T-helper 2 cell treated with Interferon-gamma antibody and Interleukin-4, amounts not matched to agents 5 μg/mL and 100 μg/mL, for 36 hours (primary cell): Measurements from ENCODE around the gene GTF2H4.
"Not testable (repeated sequence)": the region's sequence is repeated elsewhere in the genome, so short reads cannot be mapped to it uniquely, and the experiment has no call there.

Experiments used
- DNase-seq: peaks from one replicate; pipeline ENCODE4 v3.0.0; 2021; ENCODE audit warnings: low spot score
- H3K27ac Mint-ChIP-seq: one replicate; pipeline ENCODE4 v1.8.0; 2021; ENCODE audit warnings: mild to moderate bottlenecking, mixed read lengths
- H3K27me3 Mint-ChIP-seq: one replicate; pipeline ENCODE4 v1.8.0; 2021; ENCODE audit warnings: low read depth, mixed read lengths
- H3K36me3 Mint-ChIP-seq: one replicate; pipeline ENCODE4 v1.8.0; 2021; ENCODE audit warnings: low read depth, mixed read lengths
- H3K4me1 Mint-ChIP-seq: one replicate; pipeline ENCODE4 v1.8.0; 2021; ENCODE audit warnings: low read depth, mixed read lengths
- H3K4me3 Mint-ChIP-seq: one replicate; pipeline ENCODE4 v1.8.0; 2022; ENCODE audit warnings: mild to moderate bottlenecking, moderate library complexity, mixed read lengths
- H3K9me3 Mint-ChIP-seq: one replicate; pipeline ENCODE4 v1.8.0; 2021; ENCODE audit warnings: mixed read lengths

Gene GTF2H4

DNA sequence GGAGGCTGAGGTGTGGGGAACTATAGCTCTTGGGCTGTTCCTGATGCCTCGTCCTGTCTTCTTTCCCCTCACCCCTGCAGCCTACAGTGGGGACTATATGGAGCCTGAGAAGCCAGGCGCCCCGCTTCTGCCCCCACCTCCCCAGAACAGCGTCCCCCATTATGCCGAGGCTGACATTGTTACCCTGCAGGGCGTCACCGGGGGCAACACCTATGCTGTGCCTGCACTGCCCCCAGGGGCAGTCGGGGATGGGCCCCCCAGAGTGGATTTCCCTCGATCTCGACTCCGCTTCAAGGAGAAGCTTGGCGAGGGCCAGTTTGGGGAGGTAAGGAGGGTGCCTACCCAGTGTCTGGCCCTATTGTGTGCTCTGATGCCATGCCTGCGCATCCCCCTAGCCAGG, 11.5 kb upstream of the GTF2H4 start:
- no peak for DNase-seq
- H3K4me3 Mint-ChIP-seq, result no peak overlapping the region

DNA sequence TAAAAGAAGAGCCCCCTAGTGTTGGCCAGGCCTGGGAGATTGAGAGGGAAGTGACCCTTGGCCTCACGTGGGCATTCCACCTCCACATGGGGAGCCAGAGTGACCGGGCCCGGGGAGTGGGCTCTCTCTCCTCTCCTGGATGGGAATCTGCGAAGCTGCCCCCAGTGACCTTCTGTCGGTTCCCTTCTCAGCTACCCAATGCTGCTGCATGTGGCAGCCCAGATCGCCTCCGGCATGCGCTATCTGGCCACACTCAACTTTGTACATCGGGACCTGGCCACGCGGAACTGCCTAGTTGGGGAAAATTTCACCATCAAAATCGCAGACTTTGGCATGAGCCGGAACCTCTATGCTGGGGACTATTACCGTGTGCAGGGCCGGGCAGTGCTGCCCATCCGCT, 10.1 kb upstream of the GTF2H4 start:
- no peaks in the 10 kb centered on the region for H3K27me3 Mint-ChIP-seq
- no peaks in the 10 kb centered on the region for H3K36me3 Mint-ChIP-seq
- peaks cover 5% of the 10 kb centered on the region for H3K4me1 Mint-ChIP-seq
- DNase-seq, result no peak
- no peaks in the 10 kb centered on the region for H3K9me3 Mint-ChIP-seq
- H3K4me3 Mint-ChIP-seq, result no peak overlapping the region
- no peak overlapping the region for H3K27ac Mint-ChIP-seq

More for the DNA sequence above, 11.5 kb upstream of the GTF2H4 start:
- no peaks in the 10 kb centered on the region for H3K4me1 Mint-ChIP-seq
- H3K27ac Mint-ChIP-seq, result no peak overlapping the region
- no peaks in the 10 kb centered on the region for H3K27me3 Mint-ChIP-seq
- H3K36me3 Mint-ChIP-seq, result no peaks in the 10 kb centered on the region
- H3K9me3 Mint-ChIP-seq, result no peaks in the 10 kb centered on the region

DNA sequence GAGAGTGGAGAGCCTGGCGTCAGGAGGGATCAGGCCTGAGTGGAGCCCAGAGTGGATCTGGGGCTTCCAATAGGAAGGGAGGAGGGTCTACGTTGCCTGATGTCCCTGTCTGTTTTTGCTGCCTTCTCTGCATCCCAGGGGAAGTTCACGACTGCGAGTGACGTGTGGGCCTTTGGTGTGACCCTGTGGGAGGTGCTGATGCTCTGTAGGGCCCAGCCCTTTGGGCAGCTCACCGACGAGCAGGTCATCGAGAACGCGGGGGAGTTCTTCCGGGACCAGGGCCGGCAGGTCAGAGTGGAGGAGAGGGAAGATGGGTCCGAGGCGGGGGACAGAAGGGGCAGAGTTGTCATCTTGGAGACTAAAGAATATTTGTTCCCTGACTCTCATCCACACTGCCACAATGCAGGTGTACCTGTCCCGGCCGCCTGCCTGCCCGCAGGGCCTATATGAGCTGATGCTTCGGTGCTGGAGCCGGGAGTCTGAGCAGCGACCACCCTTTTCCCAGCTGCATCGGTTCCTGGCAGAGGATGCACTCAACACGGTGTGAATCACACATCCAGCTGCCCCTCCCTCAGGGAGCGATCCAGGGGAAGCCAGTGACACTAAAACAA, 9.2 kb upstream of the GTF2H4 start:
- Mint-ChIP-seq H3K4me1 (peaks cover 6% of the 10 kb centered on the region), H3K36me3 (no peaks in the 10 kb centered on the region), H3K27me3 (no peaks in the 10 kb centered on the region), H3K4me3 (no peak overlapping the region), H3K9me3 (no peaks in the 10 kb centered on the region), H3K27ac (no peak overlapping the region)
- no peak for DNase-seq

DNA sequence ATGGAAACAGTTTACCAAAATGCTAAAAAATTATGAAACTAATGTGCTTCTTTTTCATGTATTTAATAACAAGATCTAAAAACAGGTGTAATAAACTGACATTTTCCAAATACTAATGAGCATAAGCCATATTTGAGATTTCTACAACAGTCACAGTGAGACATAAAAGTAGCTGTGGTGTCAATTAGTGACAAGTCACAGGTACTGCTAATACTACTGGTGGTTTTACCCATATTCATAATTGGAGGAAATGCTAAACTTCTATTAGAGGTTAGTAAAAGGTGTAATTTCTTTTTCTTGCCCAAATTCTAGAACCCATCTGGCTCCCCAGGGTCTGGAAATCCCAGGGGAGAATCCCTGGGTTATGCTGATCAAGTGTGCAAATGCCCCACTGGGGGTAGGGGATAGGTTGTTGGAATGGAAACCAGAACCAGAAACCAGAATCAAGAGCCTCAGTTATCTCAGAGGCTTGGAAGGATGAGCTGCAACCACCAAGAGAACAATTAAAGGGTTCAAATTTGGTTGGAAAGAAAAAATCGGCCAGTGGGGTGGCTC, 7.1 kb upstream of the GTF2H4 start:
- no peak for DNase-seq
- Mint-ChIP-seq H3K27ac (no peak overlapping the region), H3K4me3 (no peak overlapping the region), H3K36me3 (no peaks in the 10 kb centered on the region), H3K4me1 (peaks cover 6% of the 10 kb centered on the region), H3K9me3 (no peaks in the 10 kb centered on the region), H3K27me3 (no peaks in the 10 kb centered on the region)

DNA sequence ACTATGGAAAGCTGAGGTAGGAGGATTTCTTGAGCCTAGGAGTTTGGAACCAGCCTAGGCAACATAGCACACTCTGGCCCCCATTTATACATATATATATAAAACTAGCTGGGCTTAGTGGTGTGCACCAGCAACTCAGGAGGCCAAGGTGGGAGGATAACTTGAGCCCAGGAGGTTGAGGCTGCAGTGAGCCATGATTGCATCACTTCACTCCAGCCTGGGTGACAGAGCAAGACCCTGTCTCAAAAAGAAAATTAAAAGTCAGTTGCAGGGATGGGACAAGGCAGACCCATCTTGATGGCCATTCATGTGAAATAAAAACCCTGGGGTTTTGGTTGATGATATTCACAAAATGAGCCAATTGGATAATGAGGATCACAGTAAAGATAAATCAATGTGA, 6.6 kb upstream of the GTF2H4 start:
- peaks cover 6% of the 10 kb centered on the region for H3K4me1 Mint-ChIP-seq
- H3K27me3 Mint-ChIP-seq, result no peaks in the 10 kb centered on the region
- no peak overlapping the region for H3K4me3 Mint-ChIP-seq
- no peaks in the 10 kb centered on the region for H3K36me3 Mint-ChIP-seq
- no peak for DNase-seq
- H3K27ac Mint-ChIP-seq, result no peak overlapping the region
- no peaks in the 10 kb centered on the region for H3K9me3 Mint-ChIP-seq

DNA sequence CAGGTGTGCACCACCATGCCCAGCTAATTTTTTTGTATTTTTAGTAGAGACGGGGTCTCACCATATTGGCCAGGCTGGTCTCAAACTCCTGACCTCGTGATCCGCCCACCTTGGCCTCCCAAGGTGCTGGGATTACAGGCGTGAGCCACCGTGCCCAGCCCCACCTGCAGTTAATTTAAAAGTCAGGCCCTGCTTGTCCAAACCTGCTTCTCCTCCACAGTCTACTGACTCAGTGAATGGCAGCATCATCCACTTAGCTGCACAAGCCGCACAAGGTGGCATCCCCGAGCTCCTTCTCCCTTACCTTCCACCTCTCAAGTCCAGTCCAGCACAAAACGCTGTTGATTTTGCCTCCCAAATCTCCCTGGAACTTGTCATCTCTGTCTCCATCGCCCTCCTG, 5.8 kb upstream of the GTF2H4 start:
- H3K27ac Mint-ChIP-seq, H3K4me3 Mint-ChIP-seq, H3K36me3 Mint-ChIP-seq, H3K4me1 Mint-ChIP-seq, H3K27me3 Mint-ChIP-seq, DNase-seq, H3K9me3 Mint-ChIP-seq: not testable (repeated sequence)

DNA sequence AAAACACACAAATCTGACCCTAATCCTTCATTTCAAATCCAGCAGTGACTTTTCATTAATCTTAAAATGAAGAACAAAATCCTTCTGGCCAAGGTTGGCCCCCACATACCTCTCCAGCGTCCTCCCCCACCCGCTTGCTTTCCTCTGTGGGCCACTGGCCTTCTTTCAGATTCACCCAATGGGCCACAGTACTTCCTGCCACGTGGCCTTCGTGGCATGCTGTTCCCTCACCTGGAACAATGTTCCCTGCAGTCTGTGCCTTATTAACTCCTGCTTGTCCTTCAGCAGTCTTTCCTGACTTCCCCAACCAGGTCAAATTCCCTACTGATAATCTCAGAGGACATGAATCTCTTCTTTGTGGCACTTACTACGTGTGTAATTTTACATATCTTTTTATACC, 5.3 kb upstream of the GTF2H4 start:
- Mint-ChIP-seq H3K9me3 (no peaks in the 10 kb centered on the region), H3K27ac (no peak overlapping the region), H3K4me1 (peaks cover 6% of the 10 kb centered on the region), H3K27me3 (no peaks in the 10 kb centered on the region), H3K36me3 (no peaks in the 10 kb centered on the region), H3K4me3 (no peak overlapping the region)
- DNase-seq, result no peak

DNA sequence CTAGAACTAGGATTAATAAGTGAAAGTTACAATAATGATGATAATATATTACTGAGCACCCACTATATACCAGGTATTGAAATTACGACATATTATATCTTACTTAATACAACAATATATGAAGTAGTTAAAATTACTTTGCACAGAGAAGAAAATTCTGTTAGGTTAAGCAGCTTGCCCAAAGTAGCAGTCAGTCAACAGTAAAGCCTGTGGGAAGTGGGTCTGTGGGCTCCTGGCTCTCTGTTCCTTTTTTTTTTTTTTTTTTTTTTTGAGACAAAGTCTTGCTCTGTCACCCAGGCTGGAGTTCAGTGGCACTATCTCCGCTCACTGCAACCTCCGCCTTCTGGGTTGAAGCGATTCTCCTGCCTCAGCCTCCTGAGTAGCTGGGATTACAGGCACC, 4.8 kb upstream of the GTF2H4 start:
- Mint-ChIP-seq H3K36me3 (no peaks in the 10 kb centered on the region), H3K9me3 (no peaks in the 10 kb centered on the region), H3K4me1 (peaks cover 8% of the 10 kb centered on the region), H3K27ac (no peak overlapping the region), H3K4me3 (no peak overlapping the region), H3K27me3 (no peaks in the 10 kb centered on the region)
- DNase-seq, result no peak

DNA sequence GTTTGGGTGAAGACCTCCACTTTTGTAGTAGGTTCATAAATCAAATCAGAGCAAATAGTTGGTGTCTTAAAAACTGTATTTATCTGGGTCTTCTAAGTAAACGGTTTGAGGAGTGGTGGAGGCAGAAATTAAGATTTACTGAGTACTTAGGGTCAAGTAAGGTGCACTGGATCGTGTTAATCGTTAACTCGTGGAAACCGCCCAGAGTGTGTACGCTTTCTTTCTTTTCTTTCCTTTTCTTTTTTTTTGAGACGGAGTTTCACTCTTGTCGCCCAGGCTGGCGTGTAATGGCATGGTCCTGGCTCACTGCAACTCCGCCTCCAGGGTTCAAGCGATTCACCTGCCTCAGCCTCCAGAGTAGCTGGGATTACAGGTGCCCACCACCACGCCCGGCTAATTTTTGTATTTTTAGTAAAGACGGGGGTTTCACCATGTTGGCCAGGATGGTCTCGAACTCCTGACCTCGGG, 683 bp upstream of the GTF2H4 start:
- H3K9me3 Mint-ChIP-seq, DNase-seq, H3K27me3 Mint-ChIP-seq, H3K27ac Mint-ChIP-seq: not testable (repeated sequence)
- H3K36me3 Mint-ChIP-seq, result peaks cover 15% of the 10 kb centered on the region
- H3K4me1 Mint-ChIP-seq, result peaks cover 17% of the 10 kb centered on the region
- peak overlapping the region; percentile 99 for H3K4me3 Mint-ChIP-seq

DNA sequence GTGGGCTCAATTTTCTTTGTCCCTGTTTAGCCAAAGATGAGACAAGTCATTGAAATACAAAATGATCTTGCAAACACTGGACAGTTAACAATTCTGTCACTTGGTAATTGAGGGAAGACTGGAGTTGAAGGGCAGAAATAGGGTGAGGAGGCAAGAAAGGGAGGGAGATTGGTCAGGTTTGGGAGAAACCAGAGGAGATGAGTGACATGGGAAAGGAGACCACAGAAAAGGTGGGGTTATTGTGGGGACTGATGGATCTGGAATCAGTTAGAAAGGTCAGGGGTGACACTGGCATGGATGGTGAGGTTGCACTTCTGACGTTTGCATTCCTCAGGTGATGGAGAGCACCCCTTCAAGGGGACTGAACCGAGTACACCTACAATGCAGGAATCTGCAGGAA, 693 bp downstream of the GTF2H4 start:
- no peak for DNase-seq
- Mint-ChIP-seq H3K36me3 (peaks cover 19% of the 10 kb centered on the region), H3K4me1 (peaks cover 15% of the 10 kb centered on the region), H3K9me3 (no peaks in the 10 kb centered on the region), H3K27me3 (no peaks in the 10 kb centered on the region), H3K4me3 (peak overlapping the region; percentile 99), H3K27ac (peak overlapping the region; percentile 78)

DNA sequence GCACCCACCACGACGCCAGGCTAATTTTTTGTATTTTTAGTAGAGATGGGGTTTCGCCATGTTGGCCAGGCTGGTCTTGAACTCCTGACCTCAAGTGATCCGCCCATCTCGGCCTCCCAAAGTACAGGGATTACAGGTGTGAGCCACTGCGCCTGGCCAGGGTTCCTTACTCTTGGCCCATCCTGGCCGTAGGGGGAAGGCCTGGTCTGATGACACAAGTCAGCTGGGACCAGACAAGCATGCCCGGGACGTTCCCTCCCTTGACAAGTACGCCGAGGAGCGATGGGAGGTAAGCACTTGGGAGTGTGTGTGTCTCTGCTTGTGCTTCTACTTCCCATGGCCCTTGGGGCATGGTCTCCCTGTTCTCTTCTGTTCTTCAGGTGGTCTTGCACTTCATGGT, 2.5 kb downstream of the GTF2H4 start:
- H3K4me3 Mint-ChIP-seq, result not testable (repeated sequence)
- peaks cover 19% of the 10 kb centered on the region for H3K36me3 Mint-ChIP-seq

DNA sequence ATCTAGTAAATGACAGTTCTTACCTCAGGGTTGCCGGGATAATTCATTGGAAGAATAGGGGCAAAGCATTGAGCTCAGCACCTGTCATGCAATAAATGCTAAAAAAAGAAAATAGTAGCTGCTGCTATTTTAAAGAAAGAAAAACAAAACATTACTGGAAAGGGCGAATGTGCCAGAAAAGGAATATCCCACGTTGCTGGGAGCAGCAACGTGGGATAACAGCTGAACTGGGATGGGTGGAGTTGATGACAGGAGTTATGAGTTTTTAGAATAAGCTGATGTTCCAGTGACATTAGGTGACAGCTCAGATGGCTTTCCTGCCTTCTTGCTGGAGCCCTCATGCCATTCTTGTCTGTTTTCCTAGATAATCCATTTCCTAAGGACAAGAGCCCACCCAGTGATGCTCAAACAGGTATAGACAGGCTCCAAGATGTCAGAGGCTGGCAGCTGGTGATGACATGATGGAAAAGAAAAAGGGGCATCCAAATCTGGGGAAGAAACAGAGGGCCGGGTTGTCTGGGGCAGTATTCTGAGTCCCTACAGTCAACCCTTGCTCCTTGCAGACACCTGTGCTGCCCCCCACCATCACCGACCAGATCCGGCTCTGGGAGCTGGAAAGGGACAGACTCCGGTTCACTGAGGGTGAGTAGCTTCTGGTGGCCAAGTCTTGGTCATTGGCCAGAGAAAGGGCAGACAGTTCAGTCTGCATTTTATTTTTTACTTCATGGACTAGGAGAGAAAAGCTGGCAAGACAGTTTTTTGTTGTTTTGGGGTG, 4.9 kb downstream of the GTF2H4 start:
- H3K27me3 Mint-ChIP-seq, result no peaks in the 10 kb centered on the region
- H3K4me1 Mint-ChIP-seq, result peaks cover 36% of the 10 kb centered on the region
- no peaks in the 10 kb centered on the region for H3K9me3 Mint-ChIP-seq
- H3K27ac Mint-ChIP-seq, result no peak overlapping the region
- peak overlapping the region; percentile 86 for H3K4me3 Mint-ChIP-seq
- no peak for DNase-seq
- H3K36me3 Mint-ChIP-seq, result peaks cover 26% of the 10 kb centered on the region

More for the DNA sequence above, 2.5 kb downstream of the GTF2H4 start:
- H3K9me3 Mint-ChIP-seq, H3K27ac Mint-ChIP-seq, H3K27me3 Mint-ChIP-seq, DNase-seq: not testable (repeated sequence)
- H3K4me1 Mint-ChIP-seq, result peaks cover 25% of the 10 kb centered on the region

DNA sequence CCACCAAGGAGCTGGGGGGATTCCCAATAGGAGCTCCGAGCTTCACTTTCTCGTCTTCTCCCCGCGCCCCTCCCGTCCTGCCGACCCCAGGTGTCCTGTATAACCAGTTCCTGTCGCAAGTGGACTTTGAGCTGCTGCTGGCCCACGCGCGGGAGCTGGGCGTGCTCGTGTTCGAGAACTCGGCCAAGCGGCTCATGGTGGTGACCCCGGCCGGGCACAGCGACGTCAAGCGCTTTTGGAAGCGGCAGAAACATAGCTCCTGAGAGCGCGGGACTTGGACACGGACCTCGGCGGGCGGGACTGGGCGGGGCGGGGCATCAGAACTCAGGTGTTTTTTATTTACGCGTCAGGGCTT, 5.7 kb downstream of the GTF2H4 start:
- no peaks in the 10 kb centered on the region for H3K27me3 Mint-ChIP-seq
- no peak for DNase-seq
- H3K4me1 Mint-ChIP-seq, result peaks cover 30% of the 10 kb centered on the region
- peak overlapping the region; percentile 39 for H3K27ac Mint-ChIP-seq
- peaks cover 24% of the 10 kb centered on the region for H3K36me3 Mint-ChIP-seq
- H3K4me3 Mint-ChIP-seq, result peak overlapping the region; percentile 86
- no peaks in the 10 kb centered on the region for H3K9me3 Mint-ChIP-seq

DNA sequence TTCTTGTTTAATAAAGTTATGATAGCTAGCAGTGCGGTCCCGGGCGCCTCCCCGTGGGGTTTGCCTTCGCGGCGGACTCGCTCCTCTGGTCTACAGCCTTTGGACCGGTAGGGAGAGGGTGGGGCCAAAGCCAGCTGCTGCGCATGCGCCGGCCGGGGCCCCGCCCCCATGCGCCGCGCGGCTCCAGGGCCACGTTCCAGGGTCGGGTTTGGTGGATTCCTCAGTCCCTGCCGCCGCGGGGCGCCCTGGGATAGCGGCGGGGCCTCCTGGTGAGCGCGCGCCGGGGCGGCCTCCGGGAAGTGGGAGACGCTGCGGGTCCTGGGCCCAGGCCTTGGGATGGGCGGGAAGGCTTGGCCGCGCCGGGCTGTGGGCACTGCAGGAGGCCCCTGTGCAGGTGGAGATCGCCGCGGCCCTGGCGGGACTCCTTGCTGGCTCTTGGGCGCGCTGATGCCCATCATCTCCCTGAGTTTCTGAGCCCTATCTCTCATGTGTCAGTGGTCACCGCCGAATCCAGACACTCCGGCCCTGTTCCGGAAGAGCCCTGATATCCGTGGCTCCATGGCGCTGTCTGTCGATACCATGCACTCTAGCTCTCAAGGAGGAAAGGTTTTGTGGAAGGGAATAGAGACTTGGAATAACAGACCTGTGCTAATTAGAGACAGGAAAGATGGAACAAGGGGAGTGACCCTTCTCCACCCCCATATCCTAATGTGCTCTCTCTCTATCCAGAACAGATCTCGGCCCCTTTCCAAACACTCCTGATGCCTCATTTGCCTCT, 6.3 kb downstream of the GTF2H4 start, which contains the start of gene VARS2:
VARS2 (plus strand) TSS at position 163 of the 778 bp plus-strand sequence; CDS start at position 762, 599 bp downstream.
- H3K9me3 Mint-ChIP-seq, result no peaks in the 10 kb centered on the region
- H3K36me3 Mint-ChIP-seq, result peaks cover 26% of the 10 kb centered on the region
- H3K27ac Mint-ChIP-seq, result peak within 1 kb of the TSS; percentile 87
- H3K27me3 Mint-ChIP-seq, result no peaks in the 10 kb centered on the region
- H3K4me3 Mint-ChIP-seq, result peak within 1 kb of the TSS; percentile 86
- peak; percentile 93 for DNase-seq
- peaks cover 25% of the 10 kb centered on the region for H3K4me1 Mint-ChIP-seq
